Left ventricle myocardium inferior (tissue), 1 donor: ENCODE measurements around the gene RPUSD4. TPM values are rescaled to one million over a fixed set of nuclear protein-coding genes. Genes with fewer than 3 reads are reported as not detected.

Experiments
- DNase-seq: peaks from one replicate; pipeline ENCODE4 v3.0.0-alpha.2; 2020
- H3K27ac ChIP-seq: fragments of 200-600 bp; replicated peaks from 2 replicates; pipeline ENCODE4 v1.8.0; 2021
- H3K27me3 ChIP-seq: fragments of 200-600 bp; 2 replicates; pipeline ENCODE4 v1.8.0; 2021; ENCODE audit warnings: low read depth
- H3K36me3 ChIP-seq: fragments of 200-600 bp; 2 replicates; pipeline ENCODE4 v1.8.0; 2021
- H3K4me1 ChIP-seq: fragments of 200-600 bp; 2 replicates; pipeline ENCODE4 v1.8.0; 2021
- H3K4me3 ChIP-seq: fragments of 200-600 bp; 2 replicates; pipeline ENCODE4 v1.8.0; 2021; ENCODE audit warnings: mild to moderate bottlenecking, moderate library complexity
- H3K9me3 ChIP-seq: fragments of 200-600 bp; replicated peaks from 2 replicates; pipeline ENCODE4 v1.8.0; 2021
- intact Hi-C: fragments of 100-400 bp; cut with micrococcal nuclease; formaldehyde crosslinking; loops from one replicate; pipeline ENCODE4 v1.11.0; 2022
- total RNA-seq: library from RNA; stranded (reverse); fragmentation: NEBNext Ultra II Directional; extraction: Animal tissue kit (Norgen Biotek cat#: 25700); gene quantifications from one replicate; pipeline ENCODE4 v1.2.1, GENCODE V29; 2021
- TF ChIP-seq, protein P1 (sequence below): fragments of 200-600 bp; IDR thresholded peaks from 2 replicates; pipeline ENCODE4 v1.8.0; 2021; ENCODE audit warnings: antibody characterized with exemption, mild to moderate bottlenecking, borderline replicate concordance
- donor health status: DM: no; HTN: yes; CAD: no; lungs with severe emphysema.

RPUSD4 gene
- total RNA-seq, 1 donor from 2014 or later = 37.6 TPM

DNA sequence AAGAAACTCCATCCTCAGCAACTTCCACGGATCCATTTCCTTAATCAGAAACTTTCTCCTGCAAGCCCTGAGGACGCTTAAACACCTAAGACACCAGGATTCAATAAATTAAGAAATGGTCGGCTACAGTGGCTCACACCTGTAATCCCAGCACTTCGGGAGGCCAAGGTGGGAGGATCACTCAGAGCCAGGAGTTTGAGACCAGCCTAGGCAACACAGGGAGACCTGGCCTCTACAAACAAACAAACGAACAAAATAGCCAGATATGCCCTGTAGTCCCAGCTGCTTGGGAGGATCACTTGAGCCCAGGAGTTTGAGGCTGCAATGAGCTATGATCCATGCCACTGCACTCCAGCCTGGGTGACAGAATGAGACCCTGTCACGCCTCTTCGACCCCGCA, 46.7 kb downstream of the RPUSD4 start:
- Histone ChIP-seq H3K27ac (no peak overlapping the region), H3K4me3 (no peak overlapping the region), H3K4me1 (no peaks in the 10 kb centered on the region), H3K36me3 (no peaks in the 10 kb centered on the region), H3K27me3 (peaks cover 15% of the 10 kb centered on the region), H3K9me3 (no peaks in the 10 kb centered on the region)
- peak; percentile 0 for DNase-seq
- intact Hi-C loops = no loop called here
- TF ChIP-seq, protein P1, sequence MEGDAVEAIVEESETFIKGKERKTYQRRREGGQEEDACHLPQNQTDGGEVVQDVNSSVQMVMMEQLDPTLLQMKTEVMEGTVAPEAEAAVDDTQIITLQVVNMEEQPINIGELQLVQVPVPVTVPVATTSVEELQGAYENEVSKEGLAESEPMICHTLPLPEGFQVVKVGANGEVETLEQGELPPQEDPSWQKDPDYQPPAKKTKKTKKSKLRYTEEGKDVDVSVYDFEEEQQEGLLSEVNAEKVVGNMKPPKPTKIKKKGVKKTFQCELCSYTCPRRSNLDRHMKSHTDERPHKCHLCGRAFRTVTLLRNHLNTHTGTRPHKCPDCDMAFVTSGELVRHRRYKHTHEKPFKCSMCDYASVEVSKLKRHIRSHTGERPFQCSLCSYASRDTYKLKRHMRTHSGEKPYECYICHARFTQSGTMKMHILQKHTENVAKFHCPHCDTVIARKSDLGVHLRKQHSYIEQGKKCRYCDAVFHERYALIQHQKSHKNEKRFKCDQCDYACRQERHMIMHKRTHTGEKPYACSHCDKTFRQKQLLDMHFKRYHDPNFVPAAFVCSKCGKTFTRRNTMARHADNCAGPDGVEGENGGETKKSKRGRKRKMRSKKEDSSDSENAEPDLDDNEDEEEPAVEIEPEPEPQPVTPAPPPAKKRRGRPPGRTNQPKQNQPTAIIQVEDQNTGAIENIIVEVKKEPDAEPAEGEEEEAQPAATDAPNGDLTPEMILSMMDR = no peak

DNA sequence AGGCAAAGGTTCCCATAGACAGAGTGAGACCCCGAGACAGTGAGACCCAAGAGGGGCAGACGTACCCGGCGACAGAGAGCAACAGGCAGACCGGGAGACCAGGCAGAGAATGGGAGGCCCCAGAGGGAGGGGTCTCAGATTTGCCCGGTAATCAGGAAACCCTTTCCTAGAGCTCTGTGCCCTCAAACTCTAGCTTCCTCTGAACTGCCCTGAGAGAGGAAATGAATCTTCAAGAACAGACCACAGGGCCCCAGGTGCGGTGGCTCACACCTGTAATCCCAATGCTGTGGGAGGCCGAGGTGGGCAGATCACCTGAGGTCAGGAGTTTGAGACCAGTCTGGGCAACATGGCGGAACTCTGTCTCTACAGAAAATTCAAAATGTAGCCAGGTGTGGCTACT, 47.7 kb downstream of the RPUSD4 start:
- DNase-seq = no peak
- Histone ChIP-seq H3K27ac (no peak overlapping the region), H3K4me3 (no peak overlapping the region), H3K27me3 (peaks cover 15% of the 10 kb centered on the region), H3K4me1 (no peaks in the 10 kb centered on the region), H3K9me3 (no peaks in the 10 kb centered on the region), H3K36me3 (no peaks in the 10 kb centered on the region)
- TF ChIP-seq, protein P1 = no peak
- intact Hi-C loops = no loop called here

DNA sequence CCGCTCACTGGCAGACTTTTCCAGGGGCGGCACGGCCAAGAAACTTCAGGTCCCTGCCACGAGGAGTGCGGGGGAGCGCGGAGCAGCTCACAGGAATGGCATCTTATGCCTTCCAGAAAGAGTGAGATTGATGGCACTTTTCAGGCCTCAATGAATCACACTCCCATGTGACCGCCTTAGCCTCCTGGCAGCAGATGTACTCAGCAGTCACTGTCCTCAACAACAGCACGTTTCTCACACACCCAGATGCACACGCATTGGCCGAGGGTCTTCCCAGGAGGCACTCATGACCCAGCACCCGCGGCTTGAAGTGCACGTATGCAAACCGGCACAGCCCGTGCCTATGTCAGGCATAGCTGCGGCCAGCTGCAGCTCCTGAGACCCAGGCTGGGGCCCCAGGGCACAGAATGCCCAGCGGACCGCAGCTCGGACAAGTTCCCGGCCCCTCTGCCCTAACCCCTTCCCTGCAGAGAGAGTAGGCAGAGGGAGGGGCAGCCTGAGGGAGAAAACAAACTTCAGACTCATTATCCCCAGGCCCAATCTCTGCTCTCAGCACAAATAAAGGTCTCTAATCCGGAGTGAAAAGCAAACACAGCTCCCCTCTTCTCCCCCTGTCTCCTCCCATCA, 48.3 kb downstream of the RPUSD4 start:
- Histone ChIP-seq H3K27me3 (peaks cover 15% of the 10 kb centered on the region), H3K36me3 (no peaks in the 10 kb centered on the region), H3K4me3 (no peak overlapping the region), H3K9me3 (no peaks in the 10 kb centered on the region), H3K4me1 (no peaks in the 10 kb centered on the region), H3K27ac (no peak overlapping the region)
- TF ChIP-seq, protein P1 = no peak
- no peak for DNase-seq
- intact Hi-C loops = no loop called here

DNA sequence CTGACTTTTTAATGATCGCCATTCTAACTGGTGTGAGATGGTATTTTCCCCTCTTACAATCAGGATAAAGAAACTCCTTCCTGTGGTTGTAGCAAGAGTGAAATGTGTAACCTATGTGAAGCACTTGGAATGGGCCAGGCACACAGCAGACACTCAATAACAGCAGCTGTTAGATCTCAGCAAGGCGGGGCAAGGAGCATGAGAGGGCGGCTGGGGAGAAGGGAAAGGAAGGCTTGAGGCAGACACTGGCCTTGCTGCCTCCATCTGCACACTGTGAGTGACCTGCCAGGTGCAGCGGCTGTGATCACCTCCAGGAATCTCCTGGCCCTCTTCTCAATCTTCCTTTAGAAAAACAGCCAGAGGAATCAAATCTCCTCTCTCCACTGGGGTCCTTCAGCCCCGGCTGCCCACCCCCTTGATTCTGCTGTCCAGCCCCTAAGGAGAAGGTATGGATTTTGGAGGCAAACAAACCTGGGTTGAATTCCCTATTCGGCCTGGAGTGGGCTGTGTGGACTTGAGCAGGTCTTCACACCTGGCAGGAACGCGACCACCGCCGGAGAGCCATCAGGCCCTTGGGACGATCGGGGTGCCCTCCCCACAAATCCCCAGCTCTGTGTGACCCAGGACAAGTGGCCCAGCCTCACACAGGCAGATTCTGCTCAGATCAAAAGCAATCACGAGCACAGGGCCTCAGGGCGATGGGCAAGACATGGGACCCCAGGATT, 49.0 kb downstream of the RPUSD4 start:
- Histone ChIP-seq H3K27ac (no peak overlapping the region), H3K27me3 (peaks cover 15% of the 10 kb centered on the region), H3K4me1 (no peaks in the 10 kb centered on the region), H3K9me3 (no peaks in the 10 kb centered on the region), H3K36me3 (no peaks in the 10 kb centered on the region), H3K4me3 (no peak overlapping the region)
- no peak for DNase-seq
- intact Hi-C loops = no loop called here
- TF ChIP-seq, protein P1 = no peak

DNA sequence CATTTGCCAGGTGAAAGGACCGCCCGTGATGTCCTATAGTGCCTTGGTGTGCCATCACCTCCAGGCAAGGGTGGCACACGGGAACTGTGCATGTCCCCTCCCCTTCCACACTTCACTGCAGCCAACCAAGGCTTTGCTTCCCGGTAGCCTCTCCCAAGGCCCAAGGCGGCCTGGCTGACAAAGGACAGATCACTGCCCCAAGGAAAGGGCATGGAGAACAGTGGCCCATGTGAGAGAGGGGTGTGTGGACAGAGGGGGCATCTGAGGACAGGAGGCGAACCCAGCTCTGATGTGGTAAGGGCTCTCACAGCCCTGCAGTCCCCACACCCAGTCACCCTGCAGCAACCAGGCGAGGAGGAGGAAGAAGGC, 50.4 kb downstream of the RPUSD4 start:
- Histone ChIP-seq H3K36me3 (no peaks in the 10 kb centered on the region), H3K9me3 (no peaks in the 10 kb centered on the region), H3K4me1 (no peaks in the 10 kb centered on the region), H3K4me3 (no peak overlapping the region), H3K27ac (no peak overlapping the region), H3K27me3 (peaks cover 15% of the 10 kb centered on the region)
- TF ChIP-seq, protein P1 = no peak
- no peak for DNase-seq
- intact Hi-C loops = no loop called here
